Mesendoderm (in vitro differentiated cells): Measurements from ENCODE around the gene WBP1L.
A peak's percentile ranks its signal among the peaks of the same experiment; 100 is the strongest.

Experiments
- DNase-seq: peaks from one replicate; pipeline ENCODE4 v3.0.0; 2013
- H2AK5ac ChIP-seq: 2 replicates; pipeline ENCODE4 v1.6.1; 2013; ENCODE audit warnings: low read length, inconsistent platforms
- H2BK120ac ChIP-seq: 2 replicates; pipeline ENCODE4 v1.6.1; 2013; ENCODE audit warnings: low read depth, mild to moderate bottlenecking, low read length, moderate library complexity, mixed read lengths
- H2BK15ac ChIP-seq: replicated peaks from 2 replicates; pipeline ENCODE4 v1.6.1; 2013; ENCODE audit warnings: low read depth, mild to moderate bottlenecking, moderate library complexity
- H2BK5ac ChIP-seq: 2 replicates; pipeline ENCODE4 v1.6.1; 2013; ENCODE audit warnings: low read length, inconsistent platforms
- H3K18ac ChIP-seq: 2 replicates; pipeline ENCODE4 v1.6.1; 2013; ENCODE audit warnings: mild to moderate bottlenecking, low read length, mixed read lengths
- H3K23ac ChIP-seq: one replicate; pipeline ENCODE4 v1.6.1; 2013; ENCODE audit warnings: low read length
- H3K27ac ChIP-seq: 2 replicates; pipeline ENCODE4 v1.5.1; 2013; ENCODE audit warnings: low read depth, mild to moderate bottlenecking, inconsistent platforms, low read length, moderate library complexity
- H3K27me3 ChIP-seq: 2 replicates; pipeline ENCODE4 v1.6.1; 2013; ENCODE audit warnings: low read length, control low read depth, mild to moderate bottlenecking, inconsistent platforms; ENCODE audit not compliant: insufficient read depth, poor library complexity
- H3K36me3 ChIP-seq: 2 replicates; pipeline ENCODE4 v1.6.1; 2013; ENCODE audit warnings: low read length, inconsistent platforms; ENCODE audit not compliant: control insufficient read depth, insufficient read depth
- H3K4ac ChIP-seq: one replicate; pipeline ENCODE4 v1.6.1; 2013; ENCODE audit warnings: low read depth, mild to moderate bottlenecking, low read length, moderate library complexity
- H3K4me1 ChIP-seq: 2 replicates; pipeline ENCODE4 v1.6.1; 2013; ENCODE audit warnings: low read depth, low read length, inconsistent platforms; ENCODE audit not compliant: control insufficient read depth
- H3K4me2 ChIP-seq: 2 replicates; pipeline ENCODE4 v1.6.1; 2013; ENCODE audit warnings: low read length
- H3K4me3 ChIP-seq: 2 replicates; pipeline ENCODE4 v1.5.1; 2013; ENCODE audit warnings: mild to moderate bottlenecking, low read length
- H3K56ac ChIP-seq: one replicate; pipeline ENCODE4 v1.6.1; 2013; ENCODE audit warnings: low read length
- H3K79me1 ChIP-seq: 2 replicates; pipeline ENCODE4 v1.6.1; 2013; ENCODE audit warnings: low read length, inconsistent platforms
- H3K79me2 ChIP-seq: 2 replicates; pipeline ENCODE4 v1.6.1; 2013; ENCODE audit warnings: mild to moderate bottlenecking, low read length; ENCODE audit not compliant: control insufficient read depth, insufficient read depth
- H3K9ac ChIP-seq: 2 replicates; pipeline ENCODE4 v1.6.1; 2013; ENCODE audit warnings: low read length, inconsistent platforms
- H4K5ac ChIP-seq: one replicate; pipeline ENCODE4 v1.6.1; 2013; ENCODE audit warnings: low read length
- H4K8ac ChIP-seq: one replicate; pipeline ENCODE4 v1.6.1; 2013; ENCODE audit warnings: low read depth, mild to moderate bottlenecking, control low read depth, low read length, moderate library complexity
- WGBS: extraction: QIAGEN DNeasy Blood & Tissue Kit; methylation state at CpG from one replicate; pipeline ENCODE4 v1.1.7; 2013; ENCODE audit warnings: low lambda C conversion rate, missing lambda C conversion rate; ENCODE audit not compliant: insufficient coverage; ENCODE audit errors: extremely low coverage; 5-methylcytosine and 5-hydroxymethylcytosine counted together

The WBP1L gene

GRCh38 chr10:102723989-102724388 is 19.8 kb upstream of the WBP1L start:
- H3K56ac ChIP-seq = no peak overlapping the region
- no peaks in the 10 kb centered on the region for H3K27me3 ChIP-seq
- no peak overlapping the region for H3K23ac ChIP-seq
- H3K9ac ChIP-seq = no peak overlapping the region
- DNase-seq = no peak
- no peak overlapping the region for H3K4ac ChIP-seq
- peaks cover 2% of the 10 kb centered on the region for H3K36me3 ChIP-seq
- WGBS = no CpG with 5 or more reads among the region's 4 CpGs
- H3K79me1 ChIP-seq = peaks cover 6% of the 10 kb centered on the region
- no peak overlapping the region for H4K8ac ChIP-seq
- no peak overlapping the region for H3K27ac ChIP-seq
- no peak overlapping the region for H4K5ac ChIP-seq
- no peak overlapping the region for H3K18ac ChIP-seq
- H3K4me1 ChIP-seq = no peaks in the 10 kb centered on the region
- no peaks in the 10 kb centered on the region for H3K79me2 ChIP-seq
- no peak overlapping the region for H2BK120ac ChIP-seq
- no peak overlapping the region for H3K4me2 ChIP-seq
- no peak overlapping the region for H2BK15ac ChIP-seq
- no peak overlapping the region for H2BK5ac ChIP-seq
- H2AK5ac ChIP-seq = no peak overlapping the region
- H3K4me3 ChIP-seq = no peak overlapping the region

DNA sequence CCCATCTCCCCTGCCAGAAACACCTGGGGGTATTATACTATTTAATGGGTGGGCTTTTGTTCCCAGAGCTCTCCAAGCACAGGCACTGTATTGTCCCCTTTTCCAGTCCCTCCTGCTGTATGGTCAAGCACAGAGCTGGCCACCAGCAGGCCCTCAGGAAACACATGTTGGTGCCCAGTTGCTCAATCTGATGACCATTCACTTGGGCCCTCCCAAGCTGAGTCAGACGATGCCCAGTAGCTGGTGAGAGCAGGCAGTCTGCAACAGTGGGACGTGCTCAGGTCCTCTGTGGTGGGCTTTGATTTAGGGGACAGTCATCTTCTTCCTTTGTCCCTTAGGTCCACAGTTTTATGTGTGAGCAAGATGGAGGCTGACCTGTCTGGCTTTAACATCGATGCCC is 17.5 kb upstream of the WBP1L start:
- Histone ChIP-seq H3K4me3 (no peak overlapping the region), H3K4ac (no peak overlapping the region), H3K79me1 (peaks cover 2% of the 10 kb centered on the region), H3K4me2 (no peak overlapping the region), H3K36me3 (peaks cover 2% of the 10 kb centered on the region), H3K18ac (no peak overlapping the region), H4K8ac (no peak overlapping the region), H3K23ac (no peak overlapping the region), H3K79me2 (no peaks in the 10 kb centered on the region), H2BK15ac (no peak overlapping the region), H3K56ac (no peak overlapping the region), H3K27me3 (no peaks in the 10 kb centered on the region), H2AK5ac (no peak overlapping the region), H3K27ac (no peak overlapping the region), H4K5ac (no peak overlapping the region), H2BK5ac (no peak overlapping the region), H3K4me1 (no peaks in the 10 kb centered on the region), H2BK120ac (no peak overlapping the region), H3K9ac (no peak overlapping the region)
- WGBS = no CpG with 5 or more reads among the region's 3 CpGs
- DNase-seq = no peak

- H3K4me2 ChIP-seq = no peak overlapping the region
- H2BK5ac ChIP-seq = no peak overlapping the region
- no CpG with 5 or more reads among the region's 13 CpGs for WGBS
These were observed 16.5 kb upstream of the WBP1L start for GRCh38 chr10:102727037-102727818.

GRCh38 chr10:102729029-102730026 is 14.4 kb upstream of the WBP1L start:
- no peak overlapping the region for H3K4me3 ChIP-seq
- no peak overlapping the region for H4K5ac ChIP-seq
- H3K79me1 ChIP-seq = no peaks in the 10 kb centered on the region
- H3K36me3 ChIP-seq = peaks cover 2% of the 10 kb centered on the region
- peak; percentile 86 for DNase-seq
- H3K27me3 ChIP-seq = no peaks in the 10 kb centered on the region
- H3K4me1 ChIP-seq = no peaks in the 10 kb centered on the region
- no peak overlapping the region for H3K56ac ChIP-seq
- H3K23ac ChIP-seq = no peak overlapping the region
- H3K4ac ChIP-seq = no peak overlapping the region
- no CpG with 5 or more reads among the region's 30 CpGs for WGBS
- no peak overlapping the region for H3K18ac ChIP-seq
- H3K79me2 ChIP-seq = no peaks in the 10 kb centered on the region
- no peak overlapping the region for H2BK15ac ChIP-seq
- H3K27ac ChIP-seq = no peak overlapping the region
- H3K4me2 ChIP-seq = no peak overlapping the region
- no peak overlapping the region for H2BK120ac ChIP-seq
- no peak overlapping the region for H4K8ac ChIP-seq
- no peak overlapping the region for H2BK5ac ChIP-seq
- H3K9ac ChIP-seq = no peak overlapping the region
- H2AK5ac ChIP-seq = no peak overlapping the region

More at GRCh38 chr10:102727037-102727818, 16.5 kb upstream of the WBP1L start:
- H3K4me3 ChIP-seq = no peak overlapping the region
- no peaks in the 10 kb centered on the region for H3K79me2 ChIP-seq
- no peak overlapping the region for H3K9ac ChIP-seq
- no peak overlapping the region for H2AK5ac ChIP-seq
- no peak overlapping the region for H2BK120ac ChIP-seq
- H3K36me3 ChIP-seq = peaks cover 4% of the 10 kb centered on the region
- H3K4ac ChIP-seq = no peak overlapping the region
- no peaks in the 10 kb centered on the region for H3K4me1 ChIP-seq
- DNase-seq = no peak
- H3K18ac ChIP-seq = no peak overlapping the region
- no peak overlapping the region for H4K8ac ChIP-seq
- H3K79me1 ChIP-seq = peaks cover 2% of the 10 kb centered on the region
- H2BK15ac ChIP-seq = no peak overlapping the region
- H3K23ac ChIP-seq = no peak overlapping the region
- H3K27ac ChIP-seq = no peak overlapping the region
- H3K56ac ChIP-seq = no peak overlapping the region
- H3K27me3 ChIP-seq = no peaks in the 10 kb centered on the region
- H4K5ac ChIP-seq = no peak overlapping the region

GRCh38 chr10:102731222-102731800 is 12.4 kb upstream of the WBP1L start:
- Histone ChIP-seq H2BK5ac (no peak overlapping the region), H3K27ac (no peak overlapping the region), H4K8ac (no peak overlapping the region), H2BK15ac (no peak overlapping the region), H3K27me3 (no peaks in the 10 kb centered on the region), H3K4me2 (no peak overlapping the region), H3K79me2 (no peaks in the 10 kb centered on the region), H3K23ac (no peak overlapping the region), H3K4me3 (no peak overlapping the region), H3K4ac (no peak overlapping the region), H3K56ac (no peak overlapping the region), H4K5ac (no peak overlapping the region), H2AK5ac (no peak overlapping the region), H3K4me1 (peaks cover 2% of the 10 kb centered on the region), H3K9ac (no peak overlapping the region), H3K79me1 (no peaks in the 10 kb centered on the region), H3K36me3 (peaks cover 2% of the 10 kb centered on the region), H2BK120ac (no peak overlapping the region), H3K18ac (no peak overlapping the region)
- no peak for DNase-seq
- WGBS = no CpG with 5 or more reads among the region's 5 CpGs
